Heart right ventricle (tissue), 16 donors: ENCODE measurements around the gene MRPS26. TPM values are rescaled to one million over a fixed set of nuclear protein-coding genes. Genes with fewer than 3 reads are reported as not detected.

Source experiments
- ATAC-seq, 8 donors: fragments of 200-7000 bp; cut with Tn5 transposase; one replicate each; pipeline ENCODE4 v1.9.1; 2020; ENCODE audit warnings: mild to moderate bottlenecking in 8 of 8, moderate library complexity in 8 of 8, moderate number of reproducible peaks in 1 of 8
- DNase-seq, 2 donors: peaks; one replicate each; pipeline ENCODE4 v3.0.0-alpha.2; 2020
- H3K27ac ChIP-seq, 10 donors: fragments of 200-600 bp; sonication (generic) in 2 of 10; one replicate each; pipeline versions ENCODE4 v1.5.0 to v1.8.0; 2020 to 2022; ENCODE audit warnings: mild to moderate bottlenecking in 3 of 10
- H3K27me3 ChIP-seq, 7 donors: fragments of 200-600 bp; one replicate each; pipeline ENCODE4 v1.8.0; 2021 to 2022; ENCODE audit warnings: mild to moderate bottlenecking in 2 of 7
- H3K36me3 ChIP-seq, 9 donors: fragments of 200-600 bp; sonication (generic) in 1 of 9; one replicate each; pipeline versions ENCODE4 v1.5.0 to v1.8.0; 2020 to 2022; ENCODE audit warnings: mild to moderate bottlenecking in 2 of 9
- H3K4me1 ChIP-seq, 9 donors: fragments of 200-600 bp; sonication (generic) in 1 of 9; one replicate each; pipeline versions ENCODE4 v1.5.0 to v1.8.0; 2020 to 2022; ENCODE audit warnings: mild to moderate bottlenecking in 4 of 9
- H3K4me3 ChIP-seq, 10 donors: fragments of 200-600 bp; sonication (generic) in 2 of 10; one replicate each; pipeline versions ENCODE4 v1.5.0 to v1.8.0; 2020 to 2022; ENCODE audit warnings: mild to moderate bottlenecking in 7 of 10, moderate library complexity in 2 of 10
- H3K9me3 ChIP-seq, 11 donors: fragments of 200-600 bp in 10 of 11; sonication (generic) in 2 of 11; one replicate each; pipeline versions ENCODE4 v1.5.0 to v1.8.0; 2013 to 2022; ENCODE audit warnings: mild to moderate bottlenecking in 2 of 11, control low read depth in 1 of 11, moderate library complexity in 1 of 11
- WGBS, 2 donors: extraction: QIAGEN DNeasy Blood & Tissue Kit; methylation state at CpG; one replicate each; pipeline ENCODE4 v1.1.7; 2013; ENCODE audit warnings: inconsistent platforms in 1 of 2; 5-methylcytosine and 5-hydroxymethylcytosine counted together
- intact Hi-C, 10 donors: fragments of 100-400 bp; cut with DNase I; formaldehyde crosslinking; loops; one replicate each; pipeline versions ENCODE4 v1.11.1 to v1.14.2; 2022
- polyA plus RNA-seq, 2 donors: library from polyadenylated mRNA; stranded (reverse); fragments of 200-250 nt; gene quantifications; one replicate each; pipeline ENCODE4 v1.2.3, GENCODE V29; 2013
- total RNA-seq, 10 donors: library from RNA; stranded (reverse); fragmentation: NEBNext Ultra II Directional in 3 of 10; extraction: Animal tissue kit (Norgen Biotek cat#: 25700) in 3 of 10; gene quantifications; one replicate each; pipeline versions ENCODE4 v1.2.1 to v1.2.4, GENCODE V29; 2021 to 2023
- TF ChIP-seq, protein P1 (sequence below), 9 donors: fragments of 200-600 bp; sonication (generic) in 2 of 9; IDR thresholded peaks; one replicate each; pipeline versions ENCODE4 v1.5.0 to v1.8.0; 2021 to 2022; ENCODE audit warnings: antibody characterized with exemption in 9 of 9, mild to moderate bottlenecking in 5 of 9, moderate library complexity in 1 of 9
- donor health status: Arrhythmogenic right ventricular cardiomyopathy.
- donor health status: ischemic (EF 13 %, LVEDD 7.1; RV severe dilation, severe dysfunction).
- donor health status: healthy with polysubstance abuse.
- donor health status: DM: no; HTN: yes; CAD: no.
- donor health status: DM: no; HTN: no; CAD: no.
- donor health status: ischemic (EF 25% LVEDD 6.9; RV normal size, moderate dysfunction).
- donor health status: ischemic (EF 25% LVEDD 5.7; RV mildly dilated, moderate dysfunction).
- donor health status: healthy.
- donor health status: DM: yes; HTN: yes; CAD: no.
- donor health status: Ischemic cardiomyopathy.
- donor health status: ischemic (EF 35%, LVEDD 5.7; RV mildly dilated, moderate dysfunction).
- donor health status: nonischemic (EF 11% LVEDD 7.7; RV severe dilation, severe dysfunction).
- donor health status: DM: yes; HTN: yes; CAD: no.
- donor health status: PGD.
- donor health status: ischemic (EF 29% LVEDD 5.4; RV normal size, mild dysfunction).
- donor health status: nonischemic (EF 23%, LVEDD 6.1; RV moderate dilation, normal function).

The MRPS26 gene
- total and polyA plus RNA-seq, 12 donors: 39.1 to 119 (median 52.4) TPM

DNA sequence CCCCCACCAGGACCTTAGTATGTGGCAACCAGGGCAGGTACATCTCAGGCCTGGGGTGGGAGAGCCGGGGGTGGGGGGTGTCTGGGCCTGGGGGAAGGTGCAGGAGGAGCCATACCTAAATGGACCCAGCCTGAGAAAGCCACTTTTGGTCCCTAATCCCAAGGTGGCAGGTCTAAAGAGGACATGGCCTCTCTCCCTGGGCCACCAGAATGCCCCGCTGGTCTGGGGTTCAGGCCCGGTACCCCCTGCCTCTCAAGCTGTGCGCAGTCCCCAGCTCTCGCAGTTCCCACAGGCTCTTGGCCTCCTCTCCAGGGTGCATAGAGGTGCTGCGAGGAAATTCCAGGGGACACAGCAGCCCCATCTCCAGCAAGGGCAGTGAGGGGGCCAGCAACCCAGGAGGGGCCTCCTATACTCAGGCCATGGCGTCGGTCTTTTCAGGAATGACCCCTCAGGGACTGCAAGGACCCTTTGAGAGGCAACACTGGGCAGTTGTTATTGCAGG lies 39.8 kb downstream of the MRPS26 start:
- no peak for ATAC-seq
- WGBS, 2 donors: 96 to 97% methylated on average over 8 of the region's 8 CpGs
- H3K4me3 ChIP-seq: no peak overlapping the region
- H3K9me3 ChIP-seq: no peaks in the 10 kb centered on the region
- H3K36me3 ChIP-seq: no peaks in the 10 kb centered on the region
- H3K27me3 ChIP-seq: peaks cover 0 to 56% (median 36%) of the 10 kb centered on the region in 7 donors
- H3K27ac ChIP-seq: no peak overlapping the region
- peaks cover 0 to 24% (median 6%) of the 10 kb centered on the region in 9 donors for H3K4me1 ChIP-seq
- DNase-seq: no peak
- TF ChIP-seq, protein P1, sequence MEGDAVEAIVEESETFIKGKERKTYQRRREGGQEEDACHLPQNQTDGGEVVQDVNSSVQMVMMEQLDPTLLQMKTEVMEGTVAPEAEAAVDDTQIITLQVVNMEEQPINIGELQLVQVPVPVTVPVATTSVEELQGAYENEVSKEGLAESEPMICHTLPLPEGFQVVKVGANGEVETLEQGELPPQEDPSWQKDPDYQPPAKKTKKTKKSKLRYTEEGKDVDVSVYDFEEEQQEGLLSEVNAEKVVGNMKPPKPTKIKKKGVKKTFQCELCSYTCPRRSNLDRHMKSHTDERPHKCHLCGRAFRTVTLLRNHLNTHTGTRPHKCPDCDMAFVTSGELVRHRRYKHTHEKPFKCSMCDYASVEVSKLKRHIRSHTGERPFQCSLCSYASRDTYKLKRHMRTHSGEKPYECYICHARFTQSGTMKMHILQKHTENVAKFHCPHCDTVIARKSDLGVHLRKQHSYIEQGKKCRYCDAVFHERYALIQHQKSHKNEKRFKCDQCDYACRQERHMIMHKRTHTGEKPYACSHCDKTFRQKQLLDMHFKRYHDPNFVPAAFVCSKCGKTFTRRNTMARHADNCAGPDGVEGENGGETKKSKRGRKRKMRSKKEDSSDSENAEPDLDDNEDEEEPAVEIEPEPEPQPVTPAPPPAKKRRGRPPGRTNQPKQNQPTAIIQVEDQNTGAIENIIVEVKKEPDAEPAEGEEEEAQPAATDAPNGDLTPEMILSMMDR (IDR thresholded peaks at IDR 0.05): no peak
- intact Hi-C loops: no loop called here

DNA sequence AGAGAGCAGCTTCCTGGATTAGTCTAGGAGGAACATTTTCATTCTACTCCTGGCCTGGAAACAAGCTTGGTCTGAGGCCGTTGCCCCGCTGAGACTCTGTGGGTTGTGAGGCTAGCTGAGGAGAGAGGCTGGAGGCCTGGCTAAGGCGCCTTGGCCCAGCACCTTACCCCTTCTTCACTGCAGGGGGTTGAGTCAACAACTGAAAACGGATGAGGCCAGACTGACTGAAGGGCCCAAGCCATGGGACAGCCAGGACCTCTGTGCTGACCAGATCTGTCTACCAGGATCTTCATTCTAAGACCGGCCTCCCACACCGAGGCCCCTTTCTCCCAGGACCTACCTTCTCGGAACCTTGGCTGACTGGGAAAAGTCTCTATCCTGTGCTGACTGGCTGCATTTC lies 42.2 kb downstream of the MRPS26 start:
- Histone ChIP-seq H3K4me3 (no peak overlapping the region), H3K27me3 (peaks cover 0 to 56% (median 47%) of the 10 kb centered on the region in 7 donors), H3K4me1 (peaks cover 0 to 15% (median 3%) of the 10 kb centered on the region in 9 donors), H3K27ac (no peak overlapping the region), H3K36me3 (no peaks in the 10 kb centered on the region), H3K9me3 (no peaks in the 10 kb centered on the region)
- TF ChIP-seq, protein P1 (IDR thresholded peaks at IDR 0.05): no peak
- no peak for DNase-seq
- intact Hi-C loops: no loop called here
- no peak for ATAC-seq
- 84 to 85% methylated on average over 7 of the region's 7 CpGs for WGBS, 2 donors

DNA sequence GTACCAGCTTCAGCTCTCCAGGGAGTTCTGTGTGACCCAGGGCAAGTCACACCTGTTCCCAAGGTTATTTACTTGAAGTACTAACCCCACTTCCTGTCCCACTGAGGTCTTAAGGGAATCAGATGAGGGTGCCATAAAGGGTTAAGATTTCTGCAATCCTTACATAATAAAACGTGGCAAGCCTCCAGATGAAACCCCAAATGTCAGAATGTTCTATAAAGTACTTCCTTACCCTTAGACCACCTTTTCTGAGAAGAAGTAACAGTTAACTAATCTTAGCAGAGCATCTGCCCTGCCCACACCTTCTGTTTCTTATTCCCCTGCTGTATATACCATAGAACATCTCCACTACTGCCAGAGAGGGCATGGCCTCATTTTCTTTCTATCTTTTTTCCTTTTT lies 44.7 kb downstream of the MRPS26 start:
- intact Hi-C loops: no loop called here
- Histone ChIP-seq H3K4me1 (peaks cover 0 to 16% (median 0%) of the 10 kb centered on the region in 9 donors), H3K4me3 (no peak overlapping the region), H3K9me3 (no peaks in the 10 kb centered on the region), H3K36me3 (no peaks in the 10 kb centered on the region), H3K27me3 (peaks cover 0 to 53% (median 38%) of the 10 kb centered on the region in 7 donors), H3K27ac (no peak overlapping the region)
- 15 to 24% methylated on average over 1 of the region's 1 CpG for WGBS, 2 donors
- DNase-seq: no peak
- no peak for ATAC-seq
- TF ChIP-seq, protein P1 (IDR thresholded peaks at IDR 0.05): no peak

DNA sequence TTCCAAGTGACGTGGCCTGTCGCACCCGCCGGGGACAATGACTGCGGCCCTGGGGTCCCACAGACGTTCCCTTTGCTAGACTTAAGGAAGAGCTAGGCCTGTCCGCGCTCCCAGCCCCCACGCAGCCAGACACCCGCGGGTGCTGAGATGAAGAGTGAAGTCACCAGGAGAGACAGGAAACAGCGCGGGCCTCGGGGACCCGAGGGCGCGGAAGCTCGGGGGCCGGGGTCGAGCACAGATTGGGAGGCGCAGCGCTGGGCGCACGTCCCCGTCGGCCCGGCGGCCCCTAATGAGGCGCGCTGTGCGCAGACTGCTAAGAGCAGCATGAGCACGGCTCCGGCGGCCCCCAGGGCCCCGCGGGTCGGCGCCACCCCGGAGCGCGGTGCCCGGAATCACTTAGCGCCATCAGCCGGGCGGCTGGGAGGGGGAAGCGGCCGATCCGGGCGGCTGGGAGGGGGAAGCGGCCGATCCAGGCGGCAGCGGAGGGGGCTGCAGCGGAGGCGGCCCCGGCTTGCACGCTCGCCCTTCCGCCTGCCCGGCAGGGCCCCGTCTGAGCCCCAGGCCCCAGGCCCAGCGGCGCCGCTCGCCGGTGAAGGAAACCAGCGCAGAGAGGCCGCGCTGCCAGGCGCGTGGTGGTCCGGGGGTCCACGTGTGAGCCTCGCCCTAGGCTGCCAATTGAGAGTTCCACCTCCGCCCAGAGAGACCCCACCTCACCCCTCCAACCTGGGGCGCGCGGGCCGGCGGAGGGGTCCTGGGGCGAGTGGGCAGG lies 46.9 kb downstream of the MRPS26 start:
- intact Hi-C loops: no loop called here
- no peaks in the 10 kb centered on the region for H3K9me3 ChIP-seq
- H3K27ac ChIP-seq: peak overlapping the region in 1 of 10 donors; percentile 55
- DNase-seq (no peak), ATAC-seq (peak; percentile 24 to 84 (median 52))
- TF ChIP-seq, protein P1 (IDR thresholded peaks at IDR 0.05): no peak
- peaks cover 0 to 53% (median 38%) of the 10 kb centered on the region in 7 donors for H3K27me3 ChIP-seq
- H3K36me3 ChIP-seq: no peaks in the 10 kb centered on the region
- peak overlapping the region; percentile 18 to 62 (median 48) for H3K4me3 ChIP-seq
- WGBS, 2 donors: 9 to 10% methylated on average over 65 to 66 of the region's 81 CpGs
- peaks cover 0 to 16% (median 0%) of the 10 kb centered on the region in 9 donors for H3K4me1 ChIP-seq
